Stimulated activated naive CD8-positive, alpha-beta T cell treated with anti-CD3 and anti-CD28 coated beads, Interleukin-15, Interleukin-2, amounts not matched to agents 100 U/mL and 50 U/mL, for 24 hours (primary cell): ENCODE measurements around the gene DLGAP4.

ENCODE experiments used
- ATAC-seq: fragments of 150-1000 bp; cut with Tn5 transposase; one replicate; pipeline ENCODE4 v1.10.0; 2021
- DNase-seq: peaks from one replicate; pipeline ENCODE4 v3.0.0; 2021

DLGAP4 gene

DNA sequence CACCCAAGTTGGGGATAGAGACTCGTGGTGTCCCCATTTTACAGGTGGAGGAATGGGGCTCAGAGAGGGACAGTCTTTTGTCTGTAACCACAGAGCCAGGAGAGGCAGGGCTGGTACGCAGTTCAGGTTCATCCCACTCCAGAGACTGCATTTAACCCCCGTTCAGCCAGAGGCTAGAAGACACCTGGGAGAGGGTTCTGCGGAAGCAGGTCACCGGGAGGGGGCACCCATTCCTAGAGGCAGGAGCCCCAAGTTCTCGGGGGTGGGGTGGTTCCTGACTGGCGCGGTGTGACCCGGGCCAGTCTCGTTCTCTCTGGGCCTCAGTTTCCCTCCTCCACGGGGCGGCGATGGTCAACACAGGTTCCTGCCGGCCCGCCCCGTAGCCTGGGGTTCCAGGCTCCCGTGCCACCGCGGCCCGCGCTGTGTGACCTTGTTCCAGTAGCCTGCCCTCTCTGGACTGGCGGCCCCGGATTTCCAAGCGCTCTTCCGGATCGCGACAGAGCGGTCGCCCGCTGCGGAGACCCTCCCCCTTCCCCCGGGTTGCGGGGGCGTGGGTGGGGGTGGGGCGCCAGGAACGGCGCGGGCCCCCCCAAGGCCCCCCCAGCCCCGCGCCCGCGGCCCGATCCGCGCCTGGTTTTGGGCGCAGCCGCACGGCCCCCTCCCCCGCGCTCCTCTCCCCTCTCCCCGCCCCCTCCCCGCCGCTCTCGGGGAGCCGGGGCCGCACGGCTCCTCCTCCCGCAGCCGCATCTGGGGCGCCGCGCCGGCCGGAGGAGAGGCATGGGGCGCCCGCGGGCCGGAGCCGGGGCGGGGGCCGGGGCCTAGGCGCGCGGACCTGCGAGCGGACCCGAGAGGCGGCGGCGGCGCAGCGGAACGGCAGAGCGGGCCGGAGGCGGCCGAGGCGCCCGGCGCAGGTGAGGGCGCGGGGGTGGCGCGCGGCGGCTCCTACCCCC lies at the start of gene DLGAP4:
DLGAP4 (plus strand) TSS at position 738 of the 950 bp plus-strand sequence. CDS start 125,379 bp downstream, outside the sequence.
- ATAC-seq (no peak), DNase-seq (no peak)

GRCh38 chr20:36259177-36260061 lies 46.7 kb upstream of the DLGAP4 start:
- DNase-seq (no peak), ATAC-seq (no peak)

DNA sequence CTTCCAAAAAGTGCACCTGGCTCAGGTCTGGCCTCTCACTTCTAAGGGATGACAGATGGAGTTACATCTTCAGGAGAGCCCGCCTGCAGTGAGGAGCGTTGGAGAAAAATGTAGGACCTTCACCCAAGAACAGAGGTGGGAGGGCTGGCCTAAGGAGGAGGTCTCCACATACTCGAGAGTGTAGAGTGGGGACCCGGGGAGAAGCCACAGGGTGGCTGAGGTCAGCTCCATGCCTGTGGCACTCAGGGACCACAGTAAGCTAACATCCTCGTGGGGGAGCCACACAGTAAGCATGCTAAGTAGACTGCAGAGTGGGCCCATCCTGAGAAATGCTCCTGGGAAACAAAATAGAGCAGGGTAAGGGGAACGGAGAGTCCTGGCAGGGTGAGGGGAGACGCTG lies 45.8 kb upstream of the DLGAP4 start:
- no peak for ATAC-seq
- no peak for DNase-seq

DNA sequence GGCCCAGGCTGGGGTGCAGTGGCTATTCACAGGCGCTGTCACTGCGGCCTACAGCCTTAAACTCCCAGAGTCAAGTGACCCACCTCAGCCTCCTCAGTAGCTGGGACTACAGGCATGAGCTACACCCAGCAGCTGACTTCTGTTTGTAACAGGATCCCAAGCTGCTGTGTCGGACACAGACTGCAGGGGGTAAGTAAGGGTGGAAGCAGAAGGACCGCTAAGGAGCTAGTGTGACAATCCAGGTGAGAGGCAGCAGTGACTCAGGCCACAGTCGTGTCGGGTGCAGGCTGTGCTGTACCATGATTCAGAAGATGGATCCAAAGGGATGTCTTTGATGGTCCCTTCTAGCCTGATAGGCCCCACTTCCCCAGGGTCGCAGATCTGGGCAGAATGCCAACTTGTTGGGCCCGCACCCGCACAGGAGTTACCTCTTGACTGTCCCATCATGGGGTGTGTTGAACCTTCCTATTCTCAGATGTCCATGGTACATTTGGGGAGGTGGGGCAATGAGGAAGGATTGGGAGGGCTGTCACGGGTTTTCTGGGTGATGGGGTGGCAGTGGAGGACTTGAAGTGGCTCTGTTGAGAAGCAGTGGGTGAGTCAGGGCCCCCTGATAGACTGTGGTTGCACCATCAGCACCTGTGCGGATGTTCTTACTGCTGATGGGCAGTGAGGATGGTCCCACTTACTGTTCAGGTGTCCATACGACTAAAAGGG lies 44.6 kb upstream of the DLGAP4 start:
- ATAC-seq: no peak

DNA sequence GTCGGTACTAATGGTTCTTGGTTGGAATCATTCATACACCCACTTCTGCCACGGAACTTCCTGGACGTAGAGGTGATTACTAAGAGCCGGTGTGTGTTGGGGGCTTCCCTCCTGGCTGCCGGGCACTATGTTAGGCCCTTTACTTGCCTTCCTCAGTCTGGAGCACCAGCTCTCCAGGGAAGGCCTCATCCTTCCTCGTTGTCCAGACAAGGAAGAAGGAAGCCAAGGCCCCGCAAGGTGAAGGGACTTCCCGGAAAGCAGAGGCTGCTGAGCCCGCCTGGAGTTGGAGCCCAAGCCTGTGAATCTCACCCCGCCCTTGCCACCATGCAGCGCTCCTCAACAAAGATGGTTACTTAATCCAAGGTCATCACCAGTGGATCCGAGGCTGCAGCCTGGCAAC lies 43.7 kb upstream of the DLGAP4 start:
- no peak for ATAC-seq
- no peak for DNase-seq

More for the DNA sequence above, 44.6 kb upstream of the DLGAP4 start:
- no peak for DNase-seq

DNA sequence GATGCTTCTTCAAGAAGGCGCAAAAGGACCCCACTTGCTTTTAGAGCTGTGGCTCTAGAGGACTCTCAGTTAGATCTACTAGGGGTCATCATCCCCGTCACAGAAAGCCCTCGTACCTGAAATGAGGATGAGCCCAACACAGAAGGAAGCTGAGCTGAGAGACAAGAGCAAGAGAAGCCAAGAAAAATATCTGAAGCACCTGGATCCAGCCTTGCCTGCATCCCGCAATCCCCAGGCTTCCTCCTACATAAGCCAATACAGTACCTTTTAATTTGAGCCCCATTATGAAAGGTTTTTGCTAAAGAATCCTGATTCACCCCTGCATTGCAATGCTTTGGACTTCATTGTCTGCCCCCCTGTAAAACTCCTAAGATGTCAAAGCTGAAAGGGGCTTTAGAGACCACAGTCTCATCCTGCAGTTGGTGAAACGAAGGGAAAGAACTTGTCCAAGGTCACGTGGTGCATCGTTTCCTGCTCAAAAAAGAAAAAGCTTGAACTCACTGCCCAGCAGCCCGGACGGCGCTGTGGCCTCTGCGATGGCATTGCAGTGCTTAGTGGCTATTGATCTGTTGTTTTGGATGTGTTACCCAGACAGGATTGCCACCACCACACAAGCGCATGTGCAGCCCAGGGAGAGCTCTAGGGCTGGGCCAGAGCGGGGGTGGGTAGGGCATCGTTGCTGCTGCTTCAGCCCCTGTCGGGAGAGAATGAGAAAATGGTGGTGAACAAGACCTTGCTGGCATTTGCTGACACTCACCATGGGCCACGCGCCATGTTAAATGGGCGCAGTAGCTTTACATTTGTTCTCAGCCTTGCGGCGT lies 41.5 kb upstream of the DLGAP4 start:
- no peak for DNase-seq
- no peak for ATAC-seq

DNA sequence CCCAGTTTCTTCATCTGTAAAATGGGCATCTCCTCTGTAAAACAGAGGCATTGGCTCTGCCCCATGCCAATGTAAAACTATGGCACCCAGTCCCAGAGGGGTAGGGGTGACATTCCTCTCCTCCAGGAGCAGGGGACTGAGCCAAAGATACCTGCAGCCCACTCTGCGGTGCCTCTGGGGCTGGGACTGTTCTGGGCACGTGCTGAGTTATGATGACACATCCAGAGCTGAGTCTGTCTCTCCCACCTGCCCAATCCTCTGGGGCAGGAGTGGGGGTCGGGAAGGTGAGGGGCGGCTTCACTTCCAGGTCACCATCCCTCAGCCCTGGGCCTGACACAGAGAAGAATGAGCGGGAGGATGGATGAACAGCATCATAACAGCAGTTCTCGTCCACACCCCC lies 40.0 kb upstream of the DLGAP4 start:
- DNase-seq (no peak), ATAC-seq (no peak)

DNA sequence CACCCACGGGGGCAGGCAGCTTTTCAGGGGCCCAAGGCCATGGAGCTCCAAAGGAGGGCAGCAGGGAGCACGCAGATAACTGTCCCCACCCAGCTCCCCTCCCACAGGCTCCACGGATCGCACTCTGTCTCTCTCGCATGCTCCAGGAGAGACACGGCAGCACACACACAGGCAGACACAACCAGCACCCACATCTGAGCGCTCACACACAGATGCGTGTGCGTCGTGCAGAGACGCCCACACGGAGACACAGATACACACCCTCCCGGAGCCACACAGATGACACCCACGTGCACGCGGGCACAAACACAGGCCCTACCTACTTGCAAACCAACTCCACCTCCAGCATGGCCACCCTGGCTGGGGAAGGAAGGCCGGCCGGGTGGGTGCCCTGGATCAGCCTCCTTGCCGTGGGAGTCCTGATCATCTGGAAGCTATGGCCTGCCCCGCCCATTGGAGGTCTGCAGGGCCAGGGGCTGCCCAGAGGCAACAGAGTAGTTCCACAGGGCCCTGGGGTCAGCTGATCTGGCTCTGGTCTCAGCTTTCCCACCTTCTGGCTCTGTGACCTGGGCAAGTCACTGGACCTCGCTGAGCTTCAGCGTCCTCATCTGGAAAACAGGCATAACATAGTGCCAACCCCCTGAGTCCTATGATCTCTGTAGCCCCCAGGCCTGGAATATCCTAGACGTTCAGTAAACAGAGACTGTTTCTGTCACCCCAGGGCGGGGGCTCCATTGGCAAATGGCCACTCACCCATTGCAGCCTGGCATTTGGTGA lies 38.3 kb upstream of the DLGAP4 start:
- DNase-seq: no peak

DNA sequence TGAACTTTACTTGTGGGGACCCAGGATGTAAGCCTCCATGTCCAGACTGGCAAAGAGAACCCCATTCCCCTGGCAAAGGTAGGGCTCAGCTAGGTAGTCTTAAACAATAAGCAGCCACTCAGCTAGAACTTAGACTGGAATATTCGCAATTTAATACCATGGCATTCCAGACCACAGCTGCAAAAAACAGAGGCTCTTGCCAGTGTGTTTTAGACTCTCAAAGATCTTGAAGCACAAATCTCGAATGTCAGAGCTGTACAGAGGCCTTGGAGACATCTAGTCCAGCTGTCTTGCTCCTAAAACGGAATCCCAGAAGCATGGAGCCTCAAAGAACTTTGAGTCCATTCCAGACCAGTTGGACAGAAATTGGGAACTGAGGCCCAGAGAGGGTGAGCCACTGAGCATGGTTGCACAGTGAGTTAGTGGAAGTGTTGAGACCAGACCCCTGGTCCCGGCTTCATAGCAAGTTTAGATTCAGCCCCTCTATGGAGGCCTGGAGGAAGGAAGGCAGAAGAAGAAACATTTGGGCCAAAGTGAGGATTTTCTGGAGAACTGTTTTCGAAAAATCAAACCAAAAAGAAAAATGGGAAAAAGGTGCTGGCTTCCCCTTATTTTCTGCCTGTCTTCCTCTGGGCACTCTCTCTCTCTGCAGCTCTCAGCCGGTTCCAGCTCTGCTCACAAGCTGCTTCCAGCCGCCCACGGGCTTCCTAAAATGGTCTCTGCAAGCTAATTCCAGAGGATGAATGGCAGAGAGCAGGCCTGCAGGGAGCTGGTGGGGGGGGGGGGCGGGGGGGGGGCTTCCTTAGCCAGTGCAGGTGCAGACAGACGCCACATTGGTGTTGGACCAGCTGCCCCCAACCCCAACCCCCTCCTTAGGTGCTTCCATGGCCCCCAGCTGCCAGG lies 37.4 kb upstream of the DLGAP4 start:
- ATAC-seq (no peak), DNase-seq (no peak)

More for the DNA sequence above, 38.3 kb upstream of the DLGAP4 start:
- ATAC-seq: no peak

GRCh38 chr20:36269507-36269906 lies 36.6 kb upstream of the DLGAP4 start:
- DNase-seq (no peak), ATAC-seq (no peak)

DNA sequence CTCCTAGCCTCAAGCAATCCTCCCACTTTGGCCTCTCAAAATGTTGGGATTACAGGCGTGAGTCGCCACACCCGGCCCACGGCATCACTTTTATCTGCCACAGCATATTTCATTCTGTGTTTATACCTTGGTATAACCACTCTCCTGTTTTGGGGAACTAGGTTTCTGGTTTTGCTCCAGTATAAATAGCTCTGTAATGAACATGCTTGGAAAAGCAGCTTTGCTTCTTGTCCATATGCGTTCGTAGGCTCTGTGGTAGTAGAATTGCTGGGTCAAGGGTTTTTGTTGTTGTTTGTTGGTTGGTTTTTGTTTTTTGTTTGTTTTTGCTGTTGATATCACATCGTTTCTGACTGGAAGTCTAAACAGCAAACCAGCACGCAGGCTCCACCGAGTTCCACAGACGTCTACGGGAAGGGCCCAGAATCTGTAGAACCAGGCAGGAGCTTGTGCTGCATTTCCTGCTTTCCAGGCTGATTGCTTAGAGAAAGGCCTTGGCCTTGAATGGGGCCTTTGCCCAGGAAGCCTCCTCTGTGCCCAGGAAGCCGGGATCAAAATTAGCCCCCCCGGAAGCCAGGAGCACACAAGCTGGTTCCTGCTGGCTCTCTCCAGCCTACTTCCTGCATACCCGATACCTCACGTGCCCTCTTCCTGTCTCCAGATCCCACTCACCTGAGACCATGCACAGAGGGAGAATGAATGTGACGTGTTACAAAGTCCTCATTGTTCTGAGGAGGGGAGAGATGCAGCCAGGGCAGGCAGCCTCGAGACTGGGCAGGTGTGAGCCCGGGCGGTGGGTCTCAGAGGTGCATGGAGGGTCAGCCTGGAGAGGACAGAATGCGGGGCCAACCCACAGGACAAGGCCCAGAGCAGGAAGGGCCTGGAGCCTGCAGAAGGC lies 35.1 kb upstream of the DLGAP4 start:
- ATAC-seq (no peak), DNase-seq (no peak)

GRCh38 chr20:36271639-36272546 lies 34.2 kb upstream of the DLGAP4 start:
- no peak for DNase-seq
- ATAC-seq: no peak

GRCh38 chr20:36272547-36273220 lies 33.5 kb upstream of the DLGAP4 start:
- no peak for DNase-seq
- ATAC-seq: no peak

- DNase-seq (peak; percentile 8), ATAC-seq (no peak)
Observed at GRCh38 chr20:36273414-36274180, 32.5 kb upstream of the DLGAP4 start.

GRCh38 chr20:36274181-36274841 lies 31.8 kb upstream of the DLGAP4 start:
- DNase-seq: no peak
- no peak for ATAC-seq
